WTC11 (cell line): Measurements from ENCODE around the gene FOXN3. TPM values are rescaled to one million over a fixed set of nuclear protein-coding genes. Genes with fewer than 3 reads are reported as not detected.

Experiments used
- ATAC-seq: fragments of 200-7000 bp; cut with Tn5 transposase; 2 replicates; pipeline ENCODE4 v1.10.0; 2021; ENCODE audit warnings: mild to moderate bottlenecking, moderate library complexity
- CTCF ChIA-PET: fragments of 300-600 bp; sonication (Branson Sonifier 250); formaldehyde crosslinking; loops from one replicate; lab custom pipeline; 2021; ENCODE audit warnings: antibody characterized with exemption; lab: Charles Lee
- POLR2A ChIA-PET: fragments of 350-600 bp; sonication (Branson Sonifier 250); formaldehyde crosslinking; loops from one replicate; lab custom pipeline; 2021; ENCODE audit warnings: antibody characterized with exemption; lab: Charles Lee
- DNase-seq: peaks from one replicate; pipeline ENCODE4 v3.0.0; 2021; ENCODE audit warnings: low spot score
- H3K27ac Mint-ChIP-seq: 2 replicates; pipeline ENCODE4 v1.8.0; 2021; ENCODE audit warnings: mixed read lengths
- H3K27me3 Mint-ChIP-seq: 2 replicates; pipeline ENCODE4 v1.8.0; 2021; ENCODE audit warnings: low read depth, mild to moderate bottlenecking, moderate library complexity, mixed read lengths
- H3K36me3 Mint-ChIP-seq: 2 replicates; pipeline ENCODE4 v1.8.0; 2021; ENCODE audit warnings: mixed read lengths
- H3K4me1 Mint-ChIP-seq: 2 replicates; pipeline ENCODE4 v1.8.0; 2022; ENCODE audit warnings: mixed read lengths
- H3K4me3 Mint-ChIP-seq: 2 replicates; pipeline ENCODE4 v1.8.0; 2021; ENCODE audit warnings: mild to moderate bottlenecking, moderate library complexity, mixed read lengths
- H3K9me3 Mint-ChIP-seq: 2 replicates; pipeline ENCODE4 v1.8.0; 2021; ENCODE audit warnings: mixed read lengths
- CREB1 ChIP-seq: sonication (generic); formaldehyde crosslinking; IDR thresholded peaks from 2 replicates; pipeline ENCODE4 v1.8.0; 2023; ENCODE audit warnings: mild to moderate bottlenecking, missing genetic modification reagents
- CREM ChIP-seq: sonication (generic); formaldehyde crosslinking; IDR thresholded peaks from 2 replicates; pipeline ENCODE4 v1.8.1; 2022; ENCODE audit warnings: mild to moderate bottlenecking, missing genetic modification reagents, moderate library complexity
- CTCF ChIP-seq: fragments of 200-600 bp; IDR thresholded peaks from 2 replicates; pipeline ENCODE4 v1.8.0; 2022; ENCODE audit warnings: antibody characterized with exemption
- ERG ChIP-seq: fragments of 250-450 bp; sonication (Bioruptor Pico); IDR thresholded peaks from 2 replicates; pipeline ENCODE4 v1.8.0; 2021; ENCODE audit warnings: mild to moderate bottlenecking
- FOXK1 ChIP-seq: sonication (generic); formaldehyde crosslinking; IDR thresholded peaks from 2 replicates; pipeline ENCODE4 v1.8.0; 2022; ENCODE audit warnings: mild to moderate bottlenecking, moderate library complexity, missing genetic modification reagents
- HMGA2 ChIP-seq: fragments of 250-450 bp; sonication (Bioruptor Pico); IDR thresholded peaks from 2 replicates; pipeline ENCODE4 v1.4.0; 2021; ENCODE audit warnings: mild to moderate bottlenecking, moderate library complexity
- NR1H2 ChIP-seq: sonication (generic); formaldehyde crosslinking; IDR thresholded peaks from 2 replicates; pipeline ENCODE4 v1.9.0; 2021; ENCODE audit warnings: mild to moderate bottlenecking, moderate library complexity, missing genetic modification reagents
- PRDM15 ChIP-seq: sonication (generic); formaldehyde crosslinking; IDR thresholded peaks from 2 replicates; pipeline ENCODE4 v1.8.0; 2022; ENCODE audit warnings: missing genetic modification reagents
- SOX15 ChIP-seq: fragments of 250-450 bp; sonication (Bioruptor Pico); IDR thresholded peaks from 2 replicates; pipeline ENCODE4 v1.9.0; 2021; ENCODE audit warnings: mild to moderate bottlenecking
- STAT6 ChIP-seq: sonication (generic); formaldehyde crosslinking; conservative IDR thresholded peaks from 2 replicates; pipeline ENCODE4 v1.8.1; 2023; ENCODE audit warnings: mild to moderate bottlenecking, low read depth, missing genetic modification reagents, moderate library complexity
- TEAD4 ChIP-seq: sonication (generic); formaldehyde crosslinking; IDR thresholded peaks from 2 replicates; pipeline ENCODE4 v1.8.0; 2022; ENCODE audit warnings: mild to moderate bottlenecking, missing genetic modification reagents
- USF1 ChIP-seq: sonication (generic); formaldehyde crosslinking; IDR thresholded peaks from 2 replicates; pipeline ENCODE4 v1.8.0; 2022; ENCODE audit warnings: mild to moderate bottlenecking, missing genetic modification reagents
- USF2 ChIP-seq: sonication (generic); formaldehyde crosslinking; IDR thresholded peaks from 2 replicates; pipeline ENCODE4 v1.8.1; 2023; ENCODE audit warnings: mild to moderate bottlenecking, missing genetic modification reagents, moderate library complexity
- ZBTB43 ChIP-seq: sonication (generic); formaldehyde crosslinking; IDR thresholded peaks from 2 replicates; pipeline ENCODE4 v1.8.1; 2023; ENCODE audit warnings: mild to moderate bottlenecking, missing genetic modification reagents
- ZNF121 ChIP-seq: sonication (generic); formaldehyde crosslinking; IDR thresholded peaks from 2 replicates; pipeline ENCODE4 v1.8.0; 2023; ENCODE audit warnings: missing genetic modification reagents
- ZNF232 ChIP-seq: sonication (generic); formaldehyde crosslinking; IDR thresholded peaks from 2 replicates; pipeline ENCODE4 v1.8.0; 2022; ENCODE audit warnings: mild to moderate bottlenecking, missing genetic modification reagents
- ZNF423 ChIP-seq: fragments of 250-450 bp; sonication (Bioruptor Pico); IDR thresholded peaks from 2 replicates; pipeline ENCODE4 v2.1.2; 2022; ENCODE audit warnings: mild to moderate bottlenecking, moderate library complexity
- total RNA-seq: library from RNA; stranded (reverse); gene quantifications from 3 replicates; pipeline ENCODE4 v1.2.3, GENCODE V29; 2021

FOXN3 gene
- total RNA-seq, 1 experiment from 2014 or later, result 170 TPM

GRCh38 chr14:89465876-89466275 is 48.8 kb upstream of the FOXN3 start:
- Mint-ChIP-seq H3K9me3 (no peaks in the 10 kb centered on the region), H3K27me3 (no peaks in the 10 kb centered on the region), H3K4me1 (peaks cover 44% of the 10 kb centered on the region), H3K27ac (0 out of 2 replicates have a peak overlapping the region, but pooled peaks have one; percentile 91), H3K36me3 (peaks cover 15% of the 10 kb centered on the region; the same call in 1 of the 2 replicates)
- peak; percentile 62 for ATAC-seq
- ChIA-PET POLR2A (no interaction called here), CTCF (interaction anchor here (1.2 kb wide), 1 partner anchor 439 kb away, joined by 3 read pairs; no protein-coding TSS in a partner anchor)
- no peak for DNase-seq
- TF ChIP-seq CTCF (no peak), ZNF423 (CRISPR knock-in tag) (no peak), ZNF121 (no peak), USF2 (CRISPR knock-in tag) (no peak), PRDM15 (CRISPR knock-in tag) (no peak), CREB1 (CRISPR knock-in tag) (no peak), ZBTB43 (CRISPR knock-in tag) (no peak), USF1 (CRISPR knock-in tag) (no peak), ERG (CRISPR knock-in tag) (no peak), ZNF232 (CRISPR knock-in tag) (no peak), TEAD4 (no peak), SOX15 (CRISPR knock-in tag) (no peak), CREM (CRISPR knock-in tag) (no peak), HMGA2 (CRISPR knock-in tag) (no peak), NR1H2 (CRISPR knock-in tag) (no peak), FOXK1 (CRISPR knock-in tag) (no peak), STAT6 (CRISPR knock-in tag) (no peak)
- TF ChIP-seq, all 79 proteins: peak for 0
- H3K4me3 Mint-ChIP-seq, result no peak overlapping the region
